Astrocyte of the spinal cord (primary cell): ENCODE results near the gene USP27X.

ENCODE experiments used
- DNase-seq: peaks from one replicate; pipeline ENCODE4 v3.0.0; 2011; ENCODE audit warnings: low read depth, low spot score
- H3K4me3 ChIP-seq: 2 replicates; pipeline ENCODE4 v1.5.1; 2011; ENCODE audit warnings: low read depth, mild to moderate bottlenecking, low read length, moderate library complexity
- CTCF ChIP-seq: IDR thresholded peaks from 2 replicates; pipeline ENCODE4 v1.5.1; 2012; ENCODE audit warnings: low read depth, mild to moderate bottlenecking, low read length, inconsistent platforms
- in situ Hi-C: cut with HindIII; loops from 2 replicates; pipeline ENCODE4 v1.10.0; 2017; ENCODE audit warnings: low sequenced_read_pairs

USP27X gene

DNA sequence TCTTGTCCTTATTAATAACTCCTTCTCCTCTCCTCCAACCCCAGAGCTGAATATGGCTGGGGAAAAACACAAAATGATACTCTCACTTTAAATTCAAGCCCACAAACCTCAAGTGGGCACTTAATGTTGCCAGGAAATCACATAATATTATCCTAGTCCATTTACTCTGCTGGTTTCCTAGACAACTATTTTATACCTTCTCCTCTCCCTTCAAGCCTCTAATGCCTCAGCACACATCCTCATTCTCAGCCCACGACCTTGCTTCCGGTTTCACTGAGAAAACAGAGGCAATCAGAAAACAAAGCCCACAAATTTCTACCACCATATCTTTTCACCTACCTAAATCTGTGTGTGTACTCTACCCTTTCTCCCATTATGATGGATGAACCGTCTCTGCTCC is 31.1 kb downstream of the USP27X start:
- TF ChIP-seq CTCF, result no peak
- DNase-seq, result no peak
- no peak overlapping the region for H3K4me3 ChIP-seq
- in situ Hi-C loops, result no loop called here

DNA sequence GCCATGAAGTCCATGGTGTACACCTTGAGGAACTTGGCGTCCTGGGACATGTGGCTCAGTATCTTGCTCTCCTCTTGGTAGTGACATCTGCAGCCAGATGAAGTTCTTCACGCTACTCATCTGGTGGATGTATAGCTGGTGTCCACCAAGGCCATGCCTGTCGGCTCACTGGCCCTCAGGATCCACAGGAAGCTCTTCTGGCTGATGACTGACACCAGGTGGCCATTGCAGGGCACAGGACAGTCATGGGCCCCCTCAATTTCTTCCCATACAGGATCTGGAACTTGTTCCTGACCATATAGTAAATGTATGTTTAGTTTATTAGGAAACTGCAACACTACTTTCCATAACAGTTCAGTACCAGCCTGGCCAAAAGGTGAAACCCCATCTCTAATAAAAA is 32.8 kb downstream of the USP27X start:
- in situ Hi-C loops, result no loop called here
- no peak for DNase-seq
- no peak overlapping the region for H3K4me3 ChIP-seq
- no peak for TF ChIP-seq CTCF

DNA sequence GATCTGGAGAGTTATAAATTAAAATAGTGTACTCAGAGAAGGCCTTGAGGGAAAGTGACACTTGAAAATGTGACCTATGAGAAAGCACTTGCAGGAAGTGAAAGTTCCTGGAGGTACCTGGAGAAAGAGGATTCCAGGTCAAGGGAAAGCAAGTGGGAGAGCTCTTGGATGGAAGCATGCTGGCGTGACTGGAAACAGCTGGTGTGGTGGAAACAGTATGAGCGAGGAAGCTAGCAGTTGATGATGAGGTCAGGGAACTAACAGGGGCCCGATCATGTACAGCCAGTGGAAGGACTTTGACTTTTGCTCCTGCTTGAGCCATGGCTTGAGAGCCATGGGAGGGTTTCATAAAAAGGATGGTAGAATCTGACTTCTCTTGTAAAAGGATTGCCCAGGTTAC is 33.6 kb downstream of the USP27X start:
- no peak for DNase-seq
- in situ Hi-C loops, result no loop called here
- TF ChIP-seq CTCF, result no peak
- H3K4me3 ChIP-seq, result no peak overlapping the region

DNA sequence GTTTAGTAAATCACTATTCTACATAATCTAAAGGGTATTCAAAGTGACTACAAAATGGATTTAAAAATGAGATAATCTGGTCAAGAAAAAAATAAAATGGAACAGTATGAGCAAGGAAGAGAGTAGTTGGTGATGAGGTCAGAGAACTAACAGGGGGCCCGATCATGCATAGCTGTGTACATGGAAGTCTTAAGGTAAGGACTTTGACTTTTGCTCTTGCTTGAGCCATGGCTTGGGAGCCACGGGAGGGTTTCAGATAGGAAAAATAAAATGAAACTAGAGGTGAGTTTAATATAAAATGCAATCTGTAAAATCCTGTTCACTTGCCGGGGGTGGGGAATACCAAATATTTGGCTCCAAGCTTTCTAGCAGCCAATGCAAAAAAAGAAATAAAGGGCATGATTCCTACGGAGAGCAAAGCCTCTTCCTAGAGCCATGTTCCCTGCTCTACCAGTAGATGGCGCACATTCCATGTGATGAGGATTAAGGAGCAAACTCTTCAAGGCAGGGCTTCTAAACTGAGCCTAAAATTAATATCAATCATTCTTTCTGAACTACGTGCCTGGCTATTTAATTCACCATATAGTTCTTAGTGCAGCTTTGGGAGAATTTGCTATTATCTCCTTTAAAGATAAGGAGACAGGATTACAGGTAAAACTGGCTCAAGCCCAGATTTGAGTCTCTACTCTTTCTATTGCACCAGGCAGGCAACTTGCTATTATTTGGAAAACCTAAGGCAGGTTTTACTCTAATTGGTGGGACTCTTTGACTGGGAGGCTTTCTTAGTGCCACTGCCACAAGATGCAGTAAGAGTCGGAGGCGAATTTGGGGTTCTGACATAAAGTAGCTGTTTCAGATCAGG is 36.3 kb downstream of the USP27X start:
- in situ Hi-C loops, result no loop called here
- DNase-seq, result peak; percentile 47
- peak; percentile 87 for TF ChIP-seq CTCF

DNA sequence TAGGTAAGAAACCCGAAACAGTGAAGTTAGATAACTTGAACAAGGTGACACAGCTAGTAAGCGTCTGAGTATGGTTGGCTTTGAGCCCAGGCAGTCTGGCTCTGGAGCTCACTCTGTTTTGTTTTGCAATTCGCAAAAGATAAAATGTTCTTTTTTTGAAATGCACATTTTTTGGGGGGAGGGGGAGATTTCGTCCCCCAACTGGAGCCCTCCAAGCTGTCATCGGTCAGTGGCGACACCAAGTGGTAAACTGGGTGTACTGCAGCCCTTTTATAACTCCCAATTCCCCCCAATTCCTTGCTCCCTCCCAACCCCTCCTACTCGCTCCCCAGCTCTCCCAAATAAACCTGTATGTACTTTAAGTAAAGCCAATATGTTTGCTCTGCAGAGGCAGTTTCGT is 40.3 kb downstream of the USP27X start:
- TF ChIP-seq CTCF, result peak; percentile 84
- in situ Hi-C loops, result no loop called here
- H3K4me3 ChIP-seq, result no peak overlapping the region
- DNase-seq, result peak; percentile 28

More for the DNA sequence above, 36.3 kb downstream of the USP27X start:
- H3K4me3 ChIP-seq, result no peak overlapping the region

- in situ Hi-C loops, result no loop called here
- TF ChIP-seq CTCF, result no peak
- no peak overlapping the region for H3K4me3 ChIP-seq
- DNase-seq, result no peak
Measured at GRCh38 chrX:49921109-49921508, 41.8 kb downstream of the USP27X start.
